Panc1 (cell line): ENCODE measurements around the gene C1orf116. TPM values are rescaled to one million over a fixed set of nuclear protein-coding genes. Genes with fewer than 3 reads are reported as not detected.

ENCODE experiments used
- ATAC-seq: fragments of 200-7000 bp; cut with Tn5 transposase; 2 replicates; pipeline ENCODE4 v1.9.1; 2020; ENCODE audit warnings: mild to moderate bottlenecking, moderate library complexity
- BruUV-seq: library from RNA; stranded (reverse); fragments of 400-500 nt; replicated peaks from 2 replicates; lab custom pipeline; 2021; lab: Mats Ljungman, UMichigan
- CTCF ChIA-PET: fragments of 300-600 bp; sonication (Branson Sonifier 250); formaldehyde crosslinking; loops from one replicate; lab custom pipeline; 2022; ENCODE audit warnings: antibody characterized with exemption; lab: Charles Lee
- POLR2A ChIA-PET: fragments of 300-600 bp; sonication (Branson Sonifier 250); formaldehyde crosslinking; loops from one replicate; lab custom pipeline; 2022; ENCODE audit warnings: antibody characterized with exemption; lab: Charles Lee
- DNase-seq: peaks from one replicate; pipeline ENCODE4 v3.0.0-alpha.2; 2010; ENCODE audit warnings: low read depth, low spot score
- H3K27ac ChIP-seq: 2 replicates; pipeline ENCODE4 v1.5.1; 2011; ENCODE audit warnings: mild to moderate bottlenecking, low read length, inconsistent platforms
- H3K27me3 ChIP-seq: fragments of 200-500 bp; sonication (Bioruptor generic); 2 replicates; pipeline ENCODE4 v1.6.0; 2014; ENCODE audit warnings: low read length, inconsistent platforms; ENCODE audit not compliant: control insufficient read depth, insufficient read depth
- H3K36me3 ChIP-seq: fragments of 200-500 bp; sonication (Bioruptor generic); 2 replicates; pipeline ENCODE4 v1.5.1; 2014; ENCODE audit warnings: inconsistent platforms, mild to moderate bottlenecking, low read length, moderate library complexity; ENCODE audit not compliant: control insufficient read depth, insufficient read depth
- H3K4me1 ChIP-seq: 2 replicates; pipeline ENCODE4 v1.5.1; 2011; ENCODE audit warnings: inconsistent platforms, mild to moderate bottlenecking, low read length, moderate library complexity; ENCODE audit not compliant: control insufficient read depth, insufficient read depth
- H3K4me3 ChIP-seq, 2 experiments: 2 replicates each; pipeline ENCODE4 v1.5.1; 2011 to 2012; ENCODE audit warnings: low read depth in 2 of 2, low read length in 2 of 2, mild to moderate bottlenecking in 2 of 2, inconsistent platforms in 1 of 2, moderate library complexity in 1 of 2
- H3K9me3 ChIP-seq: fragments of 200-500 bp; sonication (Bioruptor generic); 2 replicates; pipeline ENCODE4 v1.5.1; 2014; ENCODE audit warnings: low read depth, mild to moderate bottlenecking, inconsistent platforms, low read length, moderate library complexity; ENCODE audit not compliant: control insufficient read depth, insufficient read depth
- POLR2AphosphoS5 ChIP-seq: IDR thresholded peaks from 2 replicates; pipeline ENCODE4 v1.6.1; 2012; ENCODE audit warnings: mild to moderate bottlenecking, low read depth, low read length, moderate library complexity
- SIN3A ChIP-seq: IDR thresholded peaks from 2 replicates; pipeline ENCODE4 v1.6.1; 2012; ENCODE audit warnings: low read depth, mild to moderate bottlenecking, low read length, moderate library complexity, borderline replicate concordance; ENCODE audit not compliant: insufficient read depth
- TCF7L2 ChIP-seq: IDR thresholded peaks from 2 replicates; pipeline ENCODE4 v1.6.1; 2011; ENCODE audit warnings: mild to moderate bottlenecking, low read depth, low read length, inconsistent platforms
- in situ Hi-C: cut with HindIII; loops from 2 replicates; pipeline ENCODE4 v1.10.0; 2016; ENCODE audit warnings: low sequenced_read_pairs, low pct_unique_long_range_greater_than_20kb
- intact Hi-C: fragments of 100-400 bp; cut with micrococcal nuclease; formaldehyde crosslinking; loops from one replicate; pipeline ENCODE4 v1.10.0; 2022; ENCODE audit not compliant: unreplicated experiment
- total RNA-seq: library from RNA; stranded (reverse); gene quantifications from one replicate; pipeline ENCODE4 v1.2.1, GENCODE V29; 2021; ENCODE audit not compliant: unreplicated experiment
- TF ChIP-seq, protein P1 (sequence below), 2 experiments: IDR thresholded peaks; 2 replicates each; pipeline ENCODE4 v1.6.1; 2011 to 2012; ENCODE audit warnings: low read depth in 2 of 2, control low read depth in 1 of 2, low read length in 1 of 2, mild to moderate bottlenecking in 1 of 2, moderate library complexity in 1 of 2; ENCODE audit not compliant: insufficient read depth in 1 of 2
- TF ChIP-seq, protein P2 (sequence below): fragments of 450-650 bp; IDR thresholded peaks from 2 replicates; pipeline ENCODE4 v1.5.1; 2017; ENCODE audit warnings: mild to moderate bottlenecking

The C1orf116 gene
- total RNA-seq, 1 experiment from 2014 or later: 0.08 TPM

DNA sequence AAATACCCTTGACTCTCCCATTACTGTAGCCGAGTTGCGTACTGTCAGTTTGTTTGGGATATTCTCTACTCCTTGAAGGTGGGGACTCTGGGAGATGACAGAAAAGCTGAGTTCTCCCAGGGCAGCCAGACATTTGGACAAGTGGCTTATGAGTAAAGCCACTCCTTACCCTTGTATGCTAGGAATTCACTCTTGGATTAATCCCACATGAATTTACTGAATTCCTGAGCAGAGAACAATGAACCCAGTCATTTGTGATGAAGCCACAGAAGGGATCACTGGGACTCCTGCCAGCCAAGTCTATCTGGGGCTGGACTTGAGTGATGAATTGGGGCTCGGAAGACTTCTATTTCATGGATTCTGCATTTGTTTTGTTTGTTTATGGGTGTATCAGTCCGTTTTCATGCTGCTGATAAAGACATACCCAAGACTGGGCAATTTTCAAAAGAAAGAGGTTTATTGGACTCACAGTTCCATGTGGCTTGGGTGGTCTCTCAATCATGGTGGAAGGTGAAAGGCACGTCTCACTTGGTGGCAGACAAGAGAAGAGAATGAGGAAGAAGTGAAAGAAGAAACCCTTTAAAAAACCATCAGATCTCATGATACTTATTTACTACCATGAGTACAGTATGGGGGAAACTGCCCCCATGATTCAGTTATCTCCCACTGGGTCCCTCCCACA, 25.1 kb downstream of the C1orf116 start:
- ChIA-PET CTCF (interaction anchor here (0.5 kb wide), 1 partner anchor 956 kb away, joined by 5 read pairs; no protein-coding TSS in a partner anchor), POLR2A (no interaction called here)
- ATAC-seq (peak; percentile 60; the same call in 1 of the 2 replicates), DNase-seq (no peak)
- Histone ChIP-seq H3K27ac (no peak overlapping the region), H3K4me1 (no peaks in the 10 kb centered on the region), H3K4me3 (no peak overlapping the region), H3K27me3 (peaks cover 6% of the 10 kb centered on the region), H3K36me3 (no peaks in the 10 kb centered on the region), H3K9me3 (no peaks in the 10 kb centered on the region)
- TF ChIP-seq, protein P1, sequence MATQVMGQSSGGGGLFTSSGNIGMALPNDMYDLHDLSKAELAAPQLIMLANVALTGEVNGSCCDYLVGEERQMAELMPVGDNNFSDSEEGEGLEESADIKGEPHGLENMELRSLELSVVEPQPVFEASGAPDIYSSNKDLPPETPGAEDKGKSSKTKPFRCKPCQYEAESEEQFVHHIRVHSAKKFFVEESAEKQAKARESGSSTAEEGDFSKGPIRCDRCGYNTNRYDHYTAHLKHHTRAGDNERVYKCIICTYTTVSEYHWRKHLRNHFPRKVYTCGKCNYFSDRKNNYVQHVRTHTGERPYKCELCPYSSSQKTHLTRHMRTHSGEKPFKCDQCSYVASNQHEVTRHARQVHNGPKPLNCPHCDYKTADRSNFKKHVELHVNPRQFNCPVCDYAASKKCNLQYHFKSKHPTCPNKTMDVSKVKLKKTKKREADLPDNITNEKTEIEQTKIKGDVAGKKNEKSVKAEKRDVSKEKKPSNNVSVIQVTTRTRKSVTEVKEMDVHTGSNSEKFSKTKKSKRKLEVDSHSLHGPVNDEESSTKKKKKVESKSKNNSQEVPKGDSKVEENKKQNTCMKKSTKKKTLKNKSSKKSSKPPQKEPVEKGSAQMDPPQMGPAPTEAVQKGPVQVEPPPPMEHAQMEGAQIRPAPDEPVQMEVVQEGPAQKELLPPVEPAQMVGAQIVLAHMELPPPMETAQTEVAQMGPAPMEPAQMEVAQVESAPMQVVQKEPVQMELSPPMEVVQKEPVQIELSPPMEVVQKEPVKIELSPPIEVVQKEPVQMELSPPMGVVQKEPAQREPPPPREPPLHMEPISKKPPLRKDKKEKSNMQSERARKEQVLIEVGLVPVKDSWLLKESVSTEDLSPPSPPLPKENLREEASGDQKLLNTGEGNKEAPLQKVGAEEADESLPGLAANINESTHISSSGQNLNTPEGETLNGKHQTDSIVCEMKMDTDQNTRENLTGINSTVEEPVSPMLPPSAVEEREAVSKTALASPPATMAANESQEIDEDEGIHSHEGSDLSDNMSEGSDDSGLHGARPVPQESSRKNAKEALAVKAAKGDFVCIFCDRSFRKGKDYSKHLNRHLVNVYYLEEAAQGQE (IDR thresholded peaks at IDR 0.05; ENCODE audit: insufficient read depth in 1 of 2, low read depth in 2 of 2, low read length in 1 of 2): no peak
- intact Hi-C loops: no loop called here
- no TSS peak for BruUV-seq
- in situ Hi-C loops: no loop called here

DNA sequence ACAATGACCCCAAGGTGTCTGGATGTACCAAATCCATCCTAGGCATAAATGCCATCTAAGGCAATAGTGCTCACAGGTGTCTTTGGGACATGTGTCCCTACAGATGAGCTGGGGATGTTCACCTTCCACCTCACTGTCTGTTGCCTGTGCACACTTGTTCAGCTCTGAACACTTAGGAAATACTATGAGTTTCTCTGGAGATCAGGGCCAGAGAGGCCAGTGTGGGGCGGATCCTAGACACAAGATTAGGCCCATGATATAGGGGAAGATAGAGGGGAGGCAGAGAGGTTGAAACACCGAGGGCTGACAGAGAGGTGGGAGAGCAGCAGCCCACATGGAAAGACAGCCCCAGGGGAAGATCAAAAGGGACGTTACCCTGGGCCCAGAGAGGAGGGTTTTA, 25.6 kb downstream of the C1orf116 start:
- Histone ChIP-seq H3K27ac (no peak overlapping the region), H3K36me3 (no peaks in the 10 kb centered on the region), H3K4me1 (no peaks in the 10 kb centered on the region), H3K9me3 (no peaks in the 10 kb centered on the region), H3K4me3 (no peak overlapping the region), H3K27me3 (peaks cover under 1% of the 10 kb centered on the region)
- intact Hi-C loops (no loop called here), in situ Hi-C loops (no loop called here)
- no peak for DNase-seq
- ChIA-PET CTCF (interaction anchor here (0.6 kb wide), 1 partner anchor 818 kb away, joined by 3 read pairs; no protein-coding TSS in a partner anchor), POLR2A (no interaction called here)
- ATAC-seq: no peak
- BruUV-seq: no TSS peak
- TF ChIP-seq POLR2AphosphoS5: no peak
- TF ChIP-seq, protein P2, sequence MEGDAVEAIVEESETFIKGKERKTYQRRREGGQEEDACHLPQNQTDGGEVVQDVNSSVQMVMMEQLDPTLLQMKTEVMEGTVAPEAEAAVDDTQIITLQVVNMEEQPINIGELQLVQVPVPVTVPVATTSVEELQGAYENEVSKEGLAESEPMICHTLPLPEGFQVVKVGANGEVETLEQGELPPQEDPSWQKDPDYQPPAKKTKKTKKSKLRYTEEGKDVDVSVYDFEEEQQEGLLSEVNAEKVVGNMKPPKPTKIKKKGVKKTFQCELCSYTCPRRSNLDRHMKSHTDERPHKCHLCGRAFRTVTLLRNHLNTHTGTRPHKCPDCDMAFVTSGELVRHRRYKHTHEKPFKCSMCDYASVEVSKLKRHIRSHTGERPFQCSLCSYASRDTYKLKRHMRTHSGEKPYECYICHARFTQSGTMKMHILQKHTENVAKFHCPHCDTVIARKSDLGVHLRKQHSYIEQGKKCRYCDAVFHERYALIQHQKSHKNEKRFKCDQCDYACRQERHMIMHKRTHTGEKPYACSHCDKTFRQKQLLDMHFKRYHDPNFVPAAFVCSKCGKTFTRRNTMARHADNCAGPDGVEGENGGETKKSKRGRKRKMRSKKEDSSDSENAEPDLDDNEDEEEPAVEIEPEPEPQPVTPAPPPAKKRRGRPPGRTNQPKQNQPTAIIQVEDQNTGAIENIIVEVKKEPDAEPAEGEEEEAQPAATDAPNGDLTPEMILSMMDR: no peak
- TF ChIP-seq, protein P1 (IDR thresholded peaks at IDR 0.05; ENCODE audit: insufficient read depth in 1 of 2, low read depth in 2 of 2, low read length in 1 of 2): no peak
- no peak for TF ChIP-seq SIN3A
- no peak for TF ChIP-seq TCF7L2
